ENCODE results near the gene RALGAPB. TPM values are rescaled to one million over a fixed set of nuclear protein-coding genes. Genes with fewer than 3 reads are reported as not detected.

Gene RALGAPB
- total RNA-seq, 4 donors from 2014 or later: 22.7 to 67.0 (median 56.7) TPM

GRCh38 chr20:38471245-38471644 is 1.4 kb upstream of the RALGAPB start:
- 71 to 80% methylated on average over 1 of the region's 1 CpG for WGBS, 2 donors (ENCODE audit: low coverage in 1 of 2)
- DNase-seq: no peak
- TF ChIP-seq POLR2AphosphoS5 (IDR thresholded peaks at IDR 0.05): no peak
- TF ChIP-seq CTCF (IDR thresholded peaks at IDR 0.05): no peak
- no peak for TF ChIP-seq POLR2A (IDR thresholded peaks at IDR 0.05)
- no peak for TF ChIP-seq EP300 (IDR thresholded peaks at IDR 0.05; ENCODE audit: low read depth)
- Histone ChIP-seq H3K4me1 (peaks cover 14 to 21% (median 17%) of the 10 kb centered on the region in 4 donors), H3K36me3 (no peaks in the 10 kb centered on the region), H3K27ac (peak overlapping the region in 3 of 4 donors; percentile 92 to 95 (median 93)), H3K9me3 (no peaks in the 10 kb centered on the region), H3K4me3 (no peak overlapping the region), H3K27me3 (no peaks in the 10 kb centered on the region)
- intact Hi-C loops (cut with DNase I; ENCODE audit: low total_unique reads) (no loop called here), in situ Hi-C loops (cut with MboI; ENCODE audit: low pct_ligation_motif_present in 1 of 4, low pct_unique_long_range_greater_than_20kb in 1 of 4, low sequenced_read_pairs in 3 of 4) (no loop called here)

- Histone ChIP-seq H3K27me3 (no peaks in the 10 kb centered on the region), H3K9me3 (no peaks in the 10 kb centered on the region), H3K27ac (peak overlapping the region; percentile 90 to 95 (median 92)), H3K4me3 (peak overlapping the region; percentile 3 to 96 (median 78)), H3K36me3 (no peaks in the 10 kb centered on the region), H3K4me1 (peaks cover 14 to 21% (median 17%) of the 10 kb centered on the region in 4 donors)
- in situ Hi-C loops (cut with MboI; ENCODE audit: low pct_ligation_motif_present in 1 of 4, low pct_unique_long_range_greater_than_20kb in 1 of 4, low sequenced_read_pairs in 3 of 4) (no loop called here), intact Hi-C loops (cut with DNase I; ENCODE audit: low total_unique reads) (no loop called here)
- no peak for TF ChIP-seq POLR2A (IDR thresholded peaks at IDR 0.05)
- TF ChIP-seq CTCF (IDR thresholded peaks at IDR 0.05): no peak
- no peak for TF ChIP-seq POLR2AphosphoS5 (IDR thresholded peaks at IDR 0.05)
- no peak for TF ChIP-seq EP300 (IDR thresholded peaks at IDR 0.05; ENCODE audit: low read depth)
- 14 to 25% methylated on average over 6 to 12 of the region's 12 CpGs for WGBS, 2 donors (ENCODE audit: low coverage in 1 of 2)
- no peak for DNase-seq
Observed at GRCh38 chr20:38471987-38472512, 593 bp upstream of the RALGAPB start.

- no peak for DNase-seq
- intact Hi-C loops (cut with DNase I; ENCODE audit: low total_unique reads) (no loop called here), in situ Hi-C loops (cut with MboI; ENCODE audit: low pct_ligation_motif_present in 1 of 4, low pct_unique_long_range_greater_than_20kb in 1 of 4, low sequenced_read_pairs in 3 of 4) (no loop called here)
- H3K27me3 ChIP-seq: no peaks in the 10 kb centered on the region
- H3K4me1 ChIP-seq: peaks cover 14 to 21% (median 17%) of the 10 kb centered on the region in 4 donors
- H3K9me3 ChIP-seq: no peaks in the 10 kb centered on the region
- H3K4me3 ChIP-seq: peak overlapping the region; percentile 69 to 96 (median 78)
- H3K36me3 ChIP-seq: no peaks in the 10 kb centered on the region
- H3K27ac ChIP-seq: peak overlapping the region; percentile 90 to 95 (median 92)
- no peak for TF ChIP-seq POLR2A (IDR thresholded peaks at IDR 0.05)
- no peak for TF ChIP-seq CTCF (IDR thresholded peaks at IDR 0.05)
- TF ChIP-seq POLR2AphosphoS5 (IDR thresholded peaks at IDR 0.05): no peak
- no peak for TF ChIP-seq EP300 (IDR thresholded peaks at IDR 0.05; ENCODE audit: low read depth)
- WGBS, 2 donors (ENCODE audit: low coverage in 1 of 2): 12 to 17% methylated on average over 3 to 10 of the region's 10 CpGs
Observed at GRCh38 chr20:38473367-38473795, 738 bp downstream of the RALGAPB start.

GRCh38 chr20:38477747-38478146 is 5.1 kb downstream of the RALGAPB start:
- H3K36me3 ChIP-seq: peaks cover 0 to 4% (median 0%) of the 10 kb centered on the region in 4 donors
- intact Hi-C loops (cut with DNase I; ENCODE audit: low total_unique reads): no loop called here
- H3K9me3 ChIP-seq: no peaks in the 10 kb centered on the region
- 97% methylated on average over 8 of the region's 8 CpGs; no CpG with 5 or more reads in 1 of the 2 donors for WGBS, 2 donors (ENCODE audit: low coverage in 1 of 2)
- no peaks in the 10 kb centered on the region for H3K27me3 ChIP-seq
- DNase-seq: no peak
- H3K4me1 ChIP-seq: peaks cover 13 to 21% (median 15%) of the 10 kb centered on the region in 4 donors
- no peak overlapping the region for H3K27ac ChIP-seq
- no peak for TF ChIP-seq POLR2AphosphoS5 (IDR thresholded peaks at IDR 0.05)
- no peak for TF ChIP-seq POLR2A (IDR thresholded peaks at IDR 0.05)
- no peak for TF ChIP-seq EP300 (IDR thresholded peaks at IDR 0.05; ENCODE audit: low read depth)
- TF ChIP-seq CTCF (IDR thresholded peaks at IDR 0.05): no peak
- in situ Hi-C loops (cut with MboI; ENCODE audit: low pct_ligation_motif_present in 1 of 4, low pct_unique_long_range_greater_than_20kb in 1 of 4, low sequenced_read_pairs in 3 of 4): no loop called here
- no peak overlapping the region for H3K4me3 ChIP-seq
